ENCODE data around the gene WNT7A.

WNT7A gene

DNA sequence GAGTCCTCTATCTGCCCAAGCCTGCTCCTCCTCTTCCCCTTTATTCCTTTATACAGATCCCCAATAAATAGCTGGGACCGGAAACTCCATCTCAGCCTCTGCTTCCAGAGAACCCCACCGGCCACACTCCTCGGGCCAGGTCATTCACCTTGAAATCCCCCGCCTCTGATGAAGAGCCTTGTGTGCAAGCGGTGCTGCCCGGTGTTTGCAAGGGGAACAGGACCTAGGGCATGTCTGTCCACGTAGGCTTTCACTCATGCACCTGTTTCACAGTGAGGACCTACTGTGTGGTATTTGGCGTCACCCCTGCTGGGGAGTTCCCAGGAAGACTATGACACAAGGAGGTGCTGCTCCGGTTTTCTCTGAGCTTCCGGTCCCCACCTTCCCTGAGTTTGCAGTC is 54.0 kb downstream of the WNT7A start:
- DNase-seq = no peak

DNA sequence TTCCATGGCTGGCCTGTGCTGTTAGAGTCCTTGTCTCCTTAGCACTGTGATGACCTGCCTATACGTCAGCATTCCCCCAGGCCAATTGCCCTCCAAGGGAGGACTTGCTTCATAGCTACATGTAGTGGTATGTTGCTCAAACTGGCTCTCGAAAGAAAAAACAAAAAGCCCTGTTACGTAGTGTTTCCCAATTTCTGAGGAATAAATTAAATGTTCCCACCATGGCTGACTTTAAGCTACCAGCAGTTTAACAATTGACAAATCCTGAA is 54.6 kb downstream of the WNT7A start:
- DNase-seq = no peak

DNA sequence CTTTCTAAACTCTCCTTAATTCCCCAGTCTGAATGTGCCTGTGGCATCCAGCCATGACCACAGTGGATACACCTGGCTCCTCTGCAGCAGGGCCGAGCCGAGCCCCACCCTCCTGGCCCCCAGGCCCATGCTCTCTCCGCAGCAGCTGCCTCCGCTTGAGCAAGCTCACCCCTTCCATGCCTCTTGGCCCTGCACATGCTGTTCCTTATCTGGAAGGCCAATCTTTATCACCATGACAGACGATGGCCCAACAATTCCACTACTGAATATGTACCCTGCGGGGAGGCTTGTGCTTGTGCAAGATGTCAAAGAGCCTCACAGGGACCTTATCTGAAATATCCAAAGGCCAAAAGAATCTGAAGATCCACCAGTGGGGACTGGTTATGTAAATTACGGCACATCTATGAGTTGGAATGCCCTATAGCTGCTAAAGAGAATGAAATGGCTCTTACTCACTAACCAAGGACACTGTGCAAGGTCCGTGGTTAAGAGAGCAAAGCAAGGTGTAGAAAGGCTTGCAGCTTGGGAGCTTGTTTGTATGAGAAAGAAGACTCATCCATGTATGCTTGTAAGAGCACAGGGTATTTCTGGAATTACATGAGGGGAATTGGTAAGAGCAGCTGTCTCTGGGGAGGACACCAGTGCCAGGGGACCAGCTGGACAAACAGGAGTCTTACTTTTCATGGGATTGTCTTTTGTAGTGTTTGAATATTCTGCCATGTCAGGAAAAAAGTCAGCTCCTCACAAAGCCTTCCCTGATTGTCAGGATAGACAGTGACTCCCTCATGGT is 55.2 kb downstream of the WNT7A start:
- DNase-seq = no peak

DNA sequence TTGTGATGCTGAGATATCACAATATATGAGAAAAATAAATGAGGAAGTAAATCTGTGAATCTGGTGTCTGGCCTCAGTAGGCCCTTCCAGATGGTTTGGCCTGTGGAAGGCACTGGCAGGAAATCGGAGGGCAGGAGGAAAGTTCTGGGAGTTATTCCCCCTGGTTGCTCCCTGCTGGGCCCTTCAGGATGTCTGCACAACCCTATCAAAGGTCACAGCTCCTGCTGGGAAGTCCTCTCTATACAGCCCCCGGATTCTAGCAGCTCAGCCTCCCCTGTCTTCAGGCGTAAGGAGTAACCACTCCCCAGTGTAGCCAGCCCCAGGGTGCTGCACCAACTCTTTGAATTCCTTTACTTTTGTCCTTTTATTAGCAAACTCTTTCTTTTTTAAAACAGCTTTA is 56.2 kb downstream of the WNT7A start:
- no peak for DNase-seq

DNA sequence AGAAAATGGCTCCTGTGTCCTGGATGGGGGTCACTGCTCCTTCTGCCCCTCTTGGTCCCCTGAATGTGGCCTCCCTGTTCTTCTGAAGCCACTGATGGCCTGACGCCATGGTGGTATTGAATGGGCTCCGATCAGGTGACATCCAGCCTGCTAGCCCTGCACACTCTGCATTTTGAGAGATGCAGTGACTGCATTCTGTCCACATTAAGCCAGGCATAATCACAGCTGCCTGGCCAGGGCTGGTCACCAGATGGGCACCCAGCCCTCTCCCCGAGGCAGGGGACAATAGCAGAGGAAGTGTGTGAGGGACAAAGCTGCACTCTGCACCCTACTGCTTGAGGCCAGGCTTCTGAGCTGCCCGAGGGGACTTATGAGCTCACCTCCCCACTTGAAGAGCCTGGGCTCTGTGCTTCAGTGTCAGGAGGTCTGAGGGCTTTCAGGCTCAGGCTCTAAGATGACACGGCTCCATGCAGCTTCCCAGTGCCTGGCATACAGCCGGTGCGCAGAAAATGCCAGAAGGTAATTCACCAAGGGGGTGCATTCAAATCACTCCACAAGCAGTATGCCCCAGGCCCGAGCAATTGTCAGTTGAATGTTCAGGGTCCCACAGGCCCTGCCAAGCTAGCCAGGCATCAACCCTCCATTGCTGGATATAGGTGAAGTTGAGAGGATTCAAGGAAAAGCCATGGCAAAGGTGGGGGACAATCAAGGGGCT is 56.8 kb downstream of the WNT7A start:
- DNase-seq = no peak

DNA sequence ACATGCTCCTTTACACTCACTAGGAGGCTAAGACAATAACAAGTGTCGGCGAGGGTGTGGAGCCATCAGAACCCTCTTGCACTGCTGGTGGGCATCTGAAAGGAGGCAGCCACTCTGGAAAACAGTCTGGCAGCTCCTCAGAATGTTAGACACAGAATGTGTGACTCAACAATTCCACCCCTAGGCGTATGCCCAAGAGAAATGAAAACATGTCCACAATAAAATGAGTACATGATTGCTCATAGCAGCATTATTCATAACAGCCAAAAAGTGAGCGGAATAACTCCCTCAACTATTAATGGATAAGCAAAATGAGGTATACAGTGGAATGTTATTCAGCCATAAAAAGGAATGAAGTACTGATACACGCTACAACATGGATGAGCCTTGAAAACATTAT is 57.8 kb downstream of the WNT7A start:
- no peak for DNase-seq

DNA sequence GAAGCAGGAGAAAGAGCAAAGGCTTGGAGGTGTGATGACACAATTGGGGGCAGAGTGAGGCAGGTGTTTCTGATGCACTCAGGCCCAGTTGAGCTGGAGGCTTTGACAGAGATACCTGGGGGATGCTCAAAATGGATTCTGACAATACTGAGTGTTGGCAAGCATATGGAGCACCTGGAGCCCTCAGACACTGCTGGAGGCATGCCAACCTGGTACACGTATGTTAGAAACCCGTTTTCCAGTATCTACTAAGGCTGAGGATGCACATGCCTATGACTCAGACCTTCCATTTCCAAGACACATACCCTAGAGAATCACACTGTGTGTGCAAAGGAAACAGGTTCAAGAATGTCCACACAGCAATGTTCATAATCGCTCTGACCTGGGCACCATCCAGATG is 58.7 kb downstream of the WNT7A start:
- no peak for DNase-seq

DNA sequence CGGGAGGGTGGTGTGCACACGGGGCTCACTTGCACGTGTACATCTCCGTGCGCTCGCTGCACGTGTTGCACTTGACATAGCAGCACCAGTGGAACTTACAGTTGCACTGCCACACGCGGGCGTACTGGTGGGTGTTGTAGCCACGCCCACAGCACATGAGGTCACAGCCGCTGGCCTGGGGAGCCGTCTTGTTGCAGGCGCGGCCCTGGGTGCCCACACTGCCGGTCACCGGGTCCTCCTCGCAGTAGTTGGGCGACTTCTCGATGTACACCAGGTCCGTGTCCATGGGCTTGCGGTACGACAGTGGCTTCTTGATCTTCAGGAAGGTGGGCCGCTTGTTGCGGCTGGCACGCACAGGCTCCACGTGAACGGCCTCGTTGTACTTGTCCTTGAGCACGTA is 61.0 kb downstream of the WNT7A start:
- no peak for DNase-seq

DNA sequence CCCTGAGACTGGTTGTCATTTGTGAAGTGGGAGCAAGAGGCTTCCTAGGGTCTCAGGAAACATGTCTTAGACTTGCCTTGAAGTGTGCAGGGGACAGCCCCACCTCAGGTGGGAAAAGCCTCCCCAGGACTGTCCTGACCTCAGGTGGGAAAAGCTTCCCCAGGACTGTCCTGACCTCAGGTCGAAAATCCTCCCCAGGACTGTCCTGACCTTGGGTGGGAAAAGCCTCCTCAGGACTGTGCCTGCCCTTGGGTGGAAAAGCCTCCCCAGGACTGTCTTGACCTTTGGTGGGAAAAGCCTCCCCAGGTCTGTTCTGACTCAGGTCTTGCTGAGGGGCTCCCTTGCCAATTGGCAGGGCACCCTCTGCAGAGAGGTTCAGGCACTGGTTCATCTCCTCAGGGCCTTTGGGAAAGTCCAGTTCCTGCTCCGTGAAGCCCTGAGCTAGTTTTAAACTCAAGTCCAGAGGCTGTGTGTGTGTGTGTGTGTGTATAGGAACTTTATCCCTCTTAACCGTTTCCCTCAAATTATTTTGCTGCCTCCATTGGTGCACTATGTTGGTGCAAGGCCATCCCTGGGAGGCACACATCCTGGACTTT is 64.7 kb downstream of the WNT7A start:
- no peak for DNase-seq

DNA sequence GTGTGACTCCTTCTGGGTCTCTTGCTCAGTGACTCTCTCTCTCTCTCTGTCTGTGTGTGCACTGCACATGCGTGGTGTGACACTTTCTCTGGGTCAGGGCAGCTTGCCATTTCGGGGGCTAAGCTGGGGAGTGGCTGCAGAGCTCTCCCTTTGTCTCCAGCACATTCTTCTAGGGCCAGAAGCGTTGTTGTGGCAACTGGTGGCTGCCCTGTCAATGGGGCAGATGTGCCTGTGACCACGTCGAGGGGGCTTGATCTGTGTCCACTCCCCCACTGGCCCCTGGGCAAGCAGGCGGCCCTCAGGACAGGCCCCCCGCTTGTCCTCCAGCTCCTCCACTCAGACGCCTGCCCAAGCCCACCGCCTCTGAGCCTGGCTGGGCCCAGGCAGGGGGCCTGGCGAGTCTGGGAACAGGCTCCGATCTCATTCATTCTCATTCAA is 67.8 kb downstream of the WNT7A start:
- DNase-seq = no peak

DNA sequence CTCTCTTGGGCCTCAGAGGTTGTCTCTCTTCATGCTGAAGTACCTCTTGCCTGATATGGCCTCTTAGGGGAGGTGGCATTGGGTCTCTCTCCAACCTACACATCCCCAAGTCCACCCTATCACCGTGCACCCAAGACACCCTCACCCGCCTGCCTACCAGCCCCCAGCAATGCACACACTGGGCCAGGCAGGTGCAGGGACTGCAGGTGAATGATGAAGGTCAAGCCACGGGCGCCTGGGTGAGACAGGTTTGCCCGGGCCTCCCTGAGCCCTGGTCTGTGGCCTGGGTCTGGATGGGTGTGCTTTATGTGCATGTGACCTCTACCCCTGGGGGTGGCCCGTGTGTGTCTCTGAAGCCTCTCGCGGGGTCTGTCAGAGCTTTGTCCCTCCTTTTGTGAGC is 68.3 kb downstream of the WNT7A start:
- DNase-seq = no peak

DNA sequence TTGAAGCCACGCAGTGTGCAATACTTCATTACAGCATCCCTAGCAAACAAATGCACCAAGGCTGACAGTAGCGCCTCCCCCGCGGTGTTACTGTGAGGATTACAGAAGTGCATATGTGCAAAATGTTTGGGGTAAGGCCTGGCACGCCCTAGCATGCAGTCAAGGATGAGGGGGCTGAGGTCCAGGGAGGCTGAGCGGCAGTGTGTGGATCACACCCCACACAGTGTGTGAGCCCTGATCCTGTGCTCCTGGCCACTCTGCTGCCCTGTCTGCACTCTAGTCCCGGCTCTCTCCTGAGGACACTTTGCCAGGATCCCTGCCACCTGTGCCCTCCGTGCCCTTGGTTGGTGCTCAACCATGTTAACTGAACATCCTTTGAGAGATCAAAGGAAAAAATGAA is 71.3 kb downstream of the WNT7A start:
- no peak for DNase-seq

DNA sequence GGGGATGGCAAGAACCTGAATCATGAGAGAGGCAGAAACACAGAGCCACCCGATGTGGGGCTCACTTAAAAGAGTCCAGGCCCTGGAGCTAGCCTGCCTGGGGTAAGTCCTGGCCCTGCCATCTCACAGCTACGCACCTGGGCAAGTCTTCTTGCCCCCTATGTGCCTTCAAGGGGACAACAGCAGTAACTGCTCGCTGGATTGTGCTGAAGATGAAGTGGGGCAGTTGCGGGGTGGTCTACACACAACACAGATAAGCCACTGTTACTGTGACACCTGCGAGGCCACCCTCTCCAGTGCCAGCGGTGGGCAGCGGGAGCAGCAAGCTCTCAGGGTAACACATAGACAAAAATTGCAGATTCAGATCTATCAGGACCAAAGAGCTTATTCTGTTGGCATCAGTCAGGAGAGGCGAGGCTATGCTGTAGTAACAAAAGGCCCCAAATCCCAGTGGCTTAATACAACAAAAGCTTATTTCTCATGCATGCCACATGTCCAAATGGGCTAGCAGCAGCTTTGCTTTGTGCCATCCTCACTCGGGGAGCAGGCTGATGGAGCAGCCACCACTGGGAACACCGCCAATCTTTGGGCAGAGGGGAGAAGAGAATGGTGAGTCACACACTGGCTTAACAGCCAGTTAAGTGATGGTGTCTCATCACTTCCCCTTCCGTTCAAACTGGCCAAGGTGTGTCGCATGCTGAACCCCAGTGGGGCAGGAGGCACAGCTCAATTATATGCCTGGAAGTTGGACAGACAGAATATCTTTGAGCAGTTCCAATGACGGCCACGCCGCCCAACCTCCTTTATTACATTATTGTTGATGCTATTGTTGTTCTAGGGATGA is 78.3 kb downstream of the WNT7A start:
- no peak for DNase-seq

DNA sequence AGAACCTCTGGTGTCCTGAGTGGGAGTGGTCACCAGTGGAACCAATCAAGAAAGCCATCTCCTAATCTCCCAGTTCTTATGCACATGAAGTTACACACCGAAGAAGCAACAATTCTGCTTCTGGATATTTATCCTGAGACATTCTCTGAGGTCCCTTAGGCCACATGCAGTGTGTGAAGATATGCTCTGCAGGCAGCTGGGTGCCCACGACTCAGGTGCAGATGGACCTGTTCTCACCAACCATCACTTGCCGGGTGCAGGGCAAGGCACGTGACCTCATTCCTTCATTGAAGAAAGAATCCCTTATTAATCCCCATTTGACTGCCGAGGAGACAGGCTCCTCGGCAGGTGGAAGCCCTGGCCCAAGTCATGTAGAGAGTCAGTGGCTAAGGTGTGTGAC is 79.8 kb downstream of the WNT7A start:
- DNase-seq = no peak

DNA sequence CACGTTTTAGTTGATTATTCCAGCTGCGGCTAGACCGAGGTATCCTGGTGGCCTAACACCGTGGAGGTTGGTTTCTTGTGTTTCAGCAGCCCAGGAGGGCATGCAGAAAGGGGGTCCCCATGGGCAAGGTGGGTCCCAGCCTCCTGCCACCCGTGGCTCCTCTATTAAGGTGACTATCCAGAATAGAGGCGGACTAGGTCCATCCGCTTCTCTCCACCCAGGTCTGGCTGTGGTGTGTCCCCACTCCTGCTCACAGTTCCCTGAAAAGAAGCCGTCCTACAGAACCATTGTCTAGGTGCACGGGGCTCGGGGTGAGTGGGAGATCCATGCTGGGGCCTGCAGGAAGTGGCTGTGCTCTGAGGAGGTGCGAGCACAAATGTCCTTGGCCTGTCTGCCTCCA is 81.5 kb downstream of the WNT7A start:
- no peak for DNase-seq

DNA sequence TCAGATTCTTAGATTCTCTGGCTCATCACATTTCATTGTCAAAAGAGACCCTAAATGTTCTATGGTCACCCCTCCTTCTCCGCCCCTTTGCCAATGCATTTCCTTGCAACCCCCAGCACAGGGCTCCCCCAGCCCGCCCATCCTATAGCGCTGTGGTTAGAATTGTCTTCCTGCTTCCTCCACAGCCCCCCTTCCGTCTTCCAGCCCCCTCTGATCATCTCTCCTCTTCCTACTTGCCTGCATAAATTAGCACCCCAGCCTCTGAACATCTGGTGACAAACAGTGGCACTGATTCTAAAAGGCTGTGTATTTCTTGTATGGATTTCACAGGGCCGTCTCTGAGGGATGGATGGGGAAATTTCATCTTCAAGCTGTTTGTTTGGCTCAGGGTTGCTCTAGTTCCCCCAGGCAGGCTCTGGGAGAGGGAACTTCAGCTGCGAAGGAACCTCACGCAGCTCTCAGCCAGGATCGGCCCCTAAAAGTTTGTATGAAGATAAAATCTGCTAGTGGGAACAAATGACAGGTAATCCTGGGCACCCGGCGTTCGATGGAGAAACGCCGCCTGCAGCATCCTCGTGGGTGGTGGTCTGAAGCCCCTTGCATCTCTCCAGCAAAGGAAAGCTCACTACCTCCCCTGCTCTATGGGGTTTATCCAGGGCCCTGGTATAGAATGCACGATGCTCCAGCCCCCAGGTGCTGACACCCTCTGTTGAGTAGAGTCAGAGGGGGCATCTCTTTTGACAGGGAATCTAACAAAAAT is 83.0 kb downstream of the WNT7A start:
- no peak for DNase-seq

DNA sequence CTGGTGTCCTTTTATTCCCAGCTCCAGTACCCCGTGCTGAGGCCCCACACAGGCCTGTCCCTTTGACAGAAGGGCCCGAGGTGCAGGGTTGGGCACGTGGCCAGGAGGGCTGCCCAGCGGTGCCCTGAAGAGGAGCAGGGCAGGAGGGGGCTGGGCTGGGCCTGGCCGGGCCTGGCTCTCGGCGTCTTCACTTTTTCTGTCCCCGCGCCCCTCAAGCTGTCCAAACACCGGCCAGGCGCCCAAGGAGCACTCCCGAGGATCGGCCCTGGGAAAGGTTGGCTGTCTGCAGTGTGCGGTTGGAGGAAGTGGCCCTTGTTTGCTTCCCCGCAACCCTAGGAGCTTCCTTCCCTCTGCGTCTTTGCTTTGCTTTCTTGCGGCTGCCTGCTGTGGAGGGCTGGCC is 84.1 kb downstream of the WNT7A start:
- DNase-seq = no peak

DNA sequence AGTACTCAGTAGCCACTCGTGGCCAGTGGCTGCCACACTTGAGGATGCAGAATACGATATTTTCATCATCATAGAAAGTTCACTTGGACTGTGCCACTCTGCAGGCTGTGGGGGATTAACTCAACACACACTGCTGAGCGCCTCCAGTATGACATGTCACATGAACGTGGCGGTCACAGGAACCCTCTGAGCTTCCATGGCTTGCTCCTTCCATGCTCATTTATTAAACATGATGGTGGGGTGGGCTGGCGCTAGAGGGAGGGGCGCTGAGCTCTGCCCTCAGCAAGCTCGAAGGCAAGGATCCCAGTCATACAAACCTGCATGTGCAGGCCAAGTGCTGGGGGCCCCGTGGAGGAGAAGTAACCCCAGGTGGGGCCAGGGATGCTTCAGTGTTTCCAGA is 85.5 kb downstream of the WNT7A start:
- no peak for DNase-seq

DNA sequence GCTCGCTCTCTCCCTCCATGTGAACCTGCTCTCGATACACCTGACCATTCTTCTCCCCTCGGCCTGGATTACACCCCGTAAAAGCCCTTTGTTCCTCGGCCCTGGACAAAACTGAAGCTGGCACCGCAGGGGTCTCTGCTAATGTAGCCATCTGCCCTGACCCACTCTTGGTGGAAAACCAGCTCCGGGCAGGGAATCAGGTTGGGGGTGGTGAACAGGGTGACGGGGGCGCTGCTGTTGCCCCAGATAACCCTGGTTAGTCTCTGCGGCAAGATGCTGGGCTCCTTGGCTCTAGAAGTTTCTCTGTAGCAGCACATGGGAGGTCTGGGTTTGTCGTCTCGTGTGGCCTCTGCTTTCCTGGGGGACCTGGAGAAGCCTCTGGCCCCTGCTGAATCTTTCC is 86.4 kb downstream of the WNT7A start:
- DNase-seq = no peak

DNA sequence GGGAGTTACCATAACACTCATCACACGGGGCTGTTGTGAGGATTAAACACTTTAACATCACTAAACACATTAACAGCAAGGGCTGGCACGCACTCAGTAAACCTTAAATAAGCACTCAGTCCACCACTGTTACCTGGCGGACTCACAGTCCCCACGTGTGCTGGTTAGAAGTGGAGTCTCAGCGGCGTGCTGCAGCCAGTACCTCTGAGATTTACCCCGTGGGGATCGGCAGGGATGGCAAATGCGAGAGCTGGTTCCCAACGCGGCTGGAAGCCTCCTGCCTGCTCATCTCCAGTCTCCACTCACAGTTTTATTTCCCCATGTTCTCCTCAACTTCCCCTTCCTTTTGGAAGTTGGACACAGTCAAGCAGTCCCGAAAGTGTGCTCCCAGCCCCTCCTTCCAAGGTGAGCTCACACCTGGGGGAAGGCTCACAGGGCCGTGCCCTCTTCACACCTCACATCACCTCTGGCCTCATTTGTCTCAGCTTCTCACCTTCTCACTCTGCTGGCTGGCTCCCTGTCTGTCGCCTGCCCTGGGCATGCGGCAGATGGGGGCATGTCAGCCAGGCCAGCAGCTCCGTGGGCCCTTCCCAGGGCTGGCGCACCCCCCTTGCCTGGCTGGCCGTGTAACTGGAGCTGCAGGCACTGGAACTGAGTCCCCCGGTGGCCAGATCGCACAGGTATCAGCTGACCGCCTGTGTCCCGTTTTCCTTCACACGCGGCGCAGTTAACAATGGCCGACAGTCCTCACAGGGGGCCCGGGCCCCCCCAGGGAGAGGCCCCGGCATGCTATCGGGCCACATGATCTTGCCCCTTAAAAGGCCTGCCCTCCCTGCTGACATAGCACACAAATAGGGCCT is 87.1 kb downstream of the WNT7A start:
- no peak for DNase-seq

DNA sequence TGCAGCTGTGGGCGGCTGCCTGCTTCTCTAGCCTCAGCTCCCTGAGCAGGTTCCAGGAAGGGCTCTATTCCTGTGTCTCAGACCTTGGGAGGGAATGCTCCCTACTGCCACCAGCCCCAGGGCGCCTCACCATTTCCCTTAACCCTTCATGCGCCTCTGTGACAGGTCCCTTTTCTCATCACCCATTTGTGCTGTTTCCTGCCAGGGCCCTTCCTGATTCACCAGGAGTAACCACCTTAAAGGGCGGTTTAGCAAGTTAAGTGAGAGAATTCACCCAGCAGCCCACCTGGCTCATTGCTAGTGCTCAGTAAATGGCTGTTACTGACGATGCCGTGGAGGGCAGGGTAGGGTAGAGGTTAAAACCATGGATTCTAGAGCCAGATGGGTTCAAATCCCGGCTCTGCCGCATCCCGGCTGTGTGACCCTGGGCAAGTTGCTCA is 87.8 kb downstream of the WNT7A start:
- DNase-seq = no peak

All from NCI-H526 treated with DMSO at 0.1 percent for 48 hours (cell line).